Nephron (organoid): ENCODE measurements around the gene CRISP2.
"Not testable (repeated sequence)": the region's sequence is repeated elsewhere in the genome, so short reads cannot be mapped to it uniquely, and the experiment has no call there.

ENCODE experiments used
- H3K27ac Mint-ChIP-seq, 3 experiments: 2 replicates each; pipeline ENCODE4 v1.8.0; 2020; ENCODE audit warnings: mixed read lengths in 3 of 3, mild to moderate bottlenecking in 2 of 3, moderate library complexity in 1 of 3
- H3K27me3 Mint-ChIP-seq: 2 replicates; pipeline ENCODE4 v1.8.0; 2021; ENCODE audit warnings: low read depth, mild to moderate bottlenecking, moderate library complexity, mixed read lengths
- H3K36me3 Mint-ChIP-seq: 2 replicates; pipeline ENCODE4 v1.8.0; 2020; ENCODE audit warnings: low read depth, mixed read lengths
- H3K4me1 Mint-ChIP-seq: 2 replicates; pipeline ENCODE4 v1.8.0; 2020; ENCODE audit warnings: mixed read lengths
- H3K4me3 Mint-ChIP-seq, 3 experiments: 2 replicates each; pipeline ENCODE4 v1.8.0; 2020; ENCODE audit warnings: mild to moderate bottlenecking in 3 of 3, mixed read lengths in 3 of 3, moderate library complexity in 2 of 3
- H3K9me3 Mint-ChIP-seq: 2 replicates; pipeline ENCODE4 v1.8.0; 2020; ENCODE audit warnings: mixed read lengths
- CTCF ChIP-seq, 3 experiments: fragments of 200-600 bp; sonication (generic); IDR thresholded peaks; one replicate each; pipeline ENCODE4 v1.5.0; 2021; ENCODE audit warnings: antibody characterized with exemption in 3 of 3; ENCODE audit not compliant: unreplicated experiment in 3 of 3

CRISP2 gene

GRCh38 chr6:49666930-49667757, 46.2 kb downstream of the CRISP2 start:
- TF ChIP-seq CTCF (IDR thresholded peaks at IDR 0.05; ENCODE audit: unreplicated experiment in 3 of 3), result no peak
- H3K27ac Mint-ChIP-seq, result no peak overlapping the region
- no peaks in the 10 kb centered on the region for H3K4me1 Mint-ChIP-seq
- no peak overlapping the region for H3K4me3 Mint-ChIP-seq
- H3K9me3 Mint-ChIP-seq, result peaks cover 5% of the 10 kb centered on the region
- H3K36me3 Mint-ChIP-seq, result no peaks in the 10 kb centered on the region
- no peaks in the 10 kb centered on the region for H3K27me3 Mint-ChIP-seq

GRCh38 chr6:49666480-49666879, 46.9 kb downstream of the CRISP2 start:
- TF ChIP-seq CTCF (IDR thresholded peaks at IDR 0.05; ENCODE audit: unreplicated experiment in 3 of 3), result no peak
- H3K27me3 Mint-ChIP-seq, result no peaks in the 10 kb centered on the region
- no peaks in the 10 kb centered on the region for H3K4me1 Mint-ChIP-seq
- H3K27ac Mint-ChIP-seq, result no peak overlapping the region
- H3K4me3 Mint-ChIP-seq, result no peak overlapping the region
- H3K9me3 Mint-ChIP-seq, result peaks cover 3% of the 10 kb centered on the region
- H3K36me3 Mint-ChIP-seq, result no peaks in the 10 kb centered on the region

- Mint-ChIP-seq H3K9me3 (no peaks in the 10 kb centered on the region), H3K36me3 (no peaks in the 10 kb centered on the region), H3K4me1 (no peaks in the 10 kb centered on the region), H3K27ac (no peak overlapping the region), H3K4me3 (no peak overlapping the region), H3K27me3 (no peaks in the 10 kb centered on the region)
- TF ChIP-seq CTCF (IDR thresholded peaks at IDR 0.05; ENCODE audit: unreplicated experiment in 3 of 3), result no peak
Measured at GRCh38 chr6:49664817-49665216, 48.5 kb downstream of the CRISP2 start.

- not testable (repeated sequence) for H3K36me3 Mint-ChIP-seq, H3K4me3 Mint-ChIP-seq, H3K4me1 Mint-ChIP-seq, H3K9me3 Mint-ChIP-seq, H3K27me3 Mint-ChIP-seq, H3K27ac Mint-ChIP-seq
Measured at GRCh38 chr6:49664054-49664453, 49.3 kb downstream of the CRISP2 start.

GRCh38 chr6:49662892-49663261, 50.5 kb downstream of the CRISP2 start:
- H3K36me3 Mint-ChIP-seq, result no peaks in the 10 kb centered on the region
- no peak overlapping the region for H3K4me3 Mint-ChIP-seq
- H3K27ac Mint-ChIP-seq, result no peak overlapping the region
- no peaks in the 10 kb centered on the region for H3K9me3 Mint-ChIP-seq
- H3K27me3 Mint-ChIP-seq, result no peaks in the 10 kb centered on the region
- H3K4me1 Mint-ChIP-seq, result no peaks in the 10 kb centered on the region
- TF ChIP-seq CTCF (IDR thresholded peaks at IDR 0.05; ENCODE audit: unreplicated experiment in 3 of 3), result no peak

- H3K4me3 Mint-ChIP-seq, result no peak overlapping the region
- TF ChIP-seq CTCF (IDR thresholded peaks at IDR 0.05; ENCODE audit: unreplicated experiment in 3 of 3), result no peak
- no peaks in the 10 kb centered on the region for H3K27me3 Mint-ChIP-seq
- no peak overlapping the region for H3K27ac Mint-ChIP-seq
- H3K9me3 Mint-ChIP-seq, result no peaks in the 10 kb centered on the region
- no peaks in the 10 kb centered on the region for H3K4me1 Mint-ChIP-seq
- no peaks in the 10 kb centered on the region for H3K36me3 Mint-ChIP-seq
Measured at GRCh38 chr6:49662231-49662891, 51.0 kb downstream of the CRISP2 start.
